SU-DHL-6 (cell line): ENCODE measurements around the gene SRPK2.

Source experiments
- H2AFZ ChIP-seq: fragments of 200-600 bp; sonication (generic); 2 replicates; pipeline ENCODE4 v1.6.1; 2014; ENCODE audit warnings: low read depth, mild to moderate bottlenecking, moderate library complexity, mixed read lengths, antibody characterized with exemption, low read length; ENCODE audit not compliant: severe bottlenecking
- H3F3A ChIP-seq: fragments of 200-600 bp; shearing (Covaris generic); 2 replicates; pipeline ENCODE4 v1.6.0; 2016; ENCODE audit warnings: antibody characterized with exemption, mild to moderate bottlenecking; ENCODE audit not compliant: insufficient read depth
- H3K27ac ChIP-seq: fragments of 200-600 bp; sonication (generic); 2 replicates; pipeline ENCODE4 v1.5.1; 2016; ENCODE audit warnings: low read depth, mild to moderate bottlenecking, low read length, moderate library complexity, mixed read lengths
- H3K27me3 ChIP-seq: fragments of 200-600 bp; sonication (generic), shearing (Covaris generic); 2 replicates; pipeline ENCODE4 v1.6.0; 2014; ENCODE audit warnings: mild to moderate bottlenecking, low read length
- H3K36me3 ChIP-seq: fragments of 200-600 bp; sonication (generic); 2 replicates; pipeline ENCODE4 v1.6.1; 2014; ENCODE audit warnings: mild to moderate bottlenecking, low read length, mixed read lengths
- H3K4me2 ChIP-seq: fragments of 300-600, 200-600 bp; shearing (Covaris generic), sonication (generic); 2 replicates; pipeline ENCODE4 v1.6.0; 2014; ENCODE audit warnings: low read length, low read depth, mild to moderate bottlenecking; ENCODE audit not compliant: poor library complexity, severe bottlenecking
- H3K4me3 ChIP-seq: fragments of 200-600 bp; sonication (generic); 2 replicates; pipeline ENCODE4 v1.5.1; 2014; ENCODE audit warnings: antibody characterized with exemption, low read length, mild to moderate bottlenecking, mixed read lengths; ENCODE audit not compliant: insufficient read depth, poor library complexity, severe bottlenecking
- H3K79me2 ChIP-seq: fragments of 200-600 bp; sonication (generic); 2 replicates; pipeline ENCODE4 v1.6.1; 2014; ENCODE audit warnings: mild to moderate bottlenecking, low read length, moderate library complexity; ENCODE audit not compliant: insufficient read depth
- H3K9ac ChIP-seq: fragments of 200-600 bp; sonication (generic); 2 replicates; pipeline ENCODE4 v1.7.0; 2014; ENCODE audit warnings: mild to moderate bottlenecking, low read length
- H3K9me2 ChIP-seq: fragments of 200-600 bp; sonication (generic); replicated peaks from 2 replicates; pipeline ENCODE4 v1.6.1; 2014; ENCODE audit warnings: low read length; ENCODE audit not compliant: insufficient read depth
- H3K9me3 ChIP-seq: fragments of 200-600 bp; sonication (generic); 2 replicates; pipeline ENCODE4 v1.6.1; 2014; ENCODE audit warnings: low read length, mixed read lengths; ENCODE audit not compliant: insufficient read depth
- H4K20me1 ChIP-seq: fragments of 200-600 bp; sonication (generic); 2 replicates; pipeline ENCODE4 v1.6.1; 2014; ENCODE audit warnings: low read depth, mild to moderate bottlenecking, antibody characterized with exemption, low read length, moderate library complexity, mixed read lengths
- EZH2phosphoT487 ChIP-seq: fragments of 200-600 bp; sonication (generic), shearing (Covaris generic); conservative IDR thresholded peaks from 2 replicates; pipeline ENCODE4 v1.6.1; 2018; ENCODE audit warnings: mild to moderate bottlenecking, antibody characterized with exemption, low read length, moderate library complexity, mixed read lengths
- TF ChIP-seq, protein P1 (sequence below): fragments of 200-600 bp; sonication (generic); IDR thresholded peaks from one replicate; pipeline ENCODE4 v1.5.1; 2017; ENCODE audit warnings: antibody characterized with exemption, mild to moderate bottlenecking, low read length, moderate library complexity; ENCODE audit not compliant: insufficient read depth, poor library complexity, severe bottlenecking

The SRPK2 gene

DNA sequence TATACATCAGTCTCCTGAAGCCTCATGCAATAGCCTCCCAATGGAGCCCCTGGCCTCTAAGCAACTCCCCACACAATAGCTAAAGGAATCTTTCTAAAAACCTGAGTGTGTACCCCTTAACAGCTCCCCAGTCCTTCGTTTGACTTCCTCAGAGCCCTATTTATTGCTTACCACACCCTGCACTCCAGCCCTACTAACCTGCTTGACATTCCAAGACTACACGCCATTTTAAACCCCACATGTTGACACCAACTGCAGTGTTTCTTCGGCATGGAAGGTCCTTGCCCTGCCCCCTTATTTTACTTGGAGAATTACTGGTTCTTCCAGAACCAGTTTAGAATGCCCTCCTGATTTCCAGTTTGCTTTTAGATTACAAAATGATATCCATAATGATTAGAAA, 10.8 kb downstream of the SRPK2 start:
- H3K79me2 ChIP-seq, result peaks cover 25% of the 10 kb centered on the region; the same call in 1 of the 2 replicates
- no peak overlapping the region for H3K4me2 ChIP-seq
- no peak for TF ChIP-seq EZH2phosphoT487
- TF ChIP-seq, protein P1, sequence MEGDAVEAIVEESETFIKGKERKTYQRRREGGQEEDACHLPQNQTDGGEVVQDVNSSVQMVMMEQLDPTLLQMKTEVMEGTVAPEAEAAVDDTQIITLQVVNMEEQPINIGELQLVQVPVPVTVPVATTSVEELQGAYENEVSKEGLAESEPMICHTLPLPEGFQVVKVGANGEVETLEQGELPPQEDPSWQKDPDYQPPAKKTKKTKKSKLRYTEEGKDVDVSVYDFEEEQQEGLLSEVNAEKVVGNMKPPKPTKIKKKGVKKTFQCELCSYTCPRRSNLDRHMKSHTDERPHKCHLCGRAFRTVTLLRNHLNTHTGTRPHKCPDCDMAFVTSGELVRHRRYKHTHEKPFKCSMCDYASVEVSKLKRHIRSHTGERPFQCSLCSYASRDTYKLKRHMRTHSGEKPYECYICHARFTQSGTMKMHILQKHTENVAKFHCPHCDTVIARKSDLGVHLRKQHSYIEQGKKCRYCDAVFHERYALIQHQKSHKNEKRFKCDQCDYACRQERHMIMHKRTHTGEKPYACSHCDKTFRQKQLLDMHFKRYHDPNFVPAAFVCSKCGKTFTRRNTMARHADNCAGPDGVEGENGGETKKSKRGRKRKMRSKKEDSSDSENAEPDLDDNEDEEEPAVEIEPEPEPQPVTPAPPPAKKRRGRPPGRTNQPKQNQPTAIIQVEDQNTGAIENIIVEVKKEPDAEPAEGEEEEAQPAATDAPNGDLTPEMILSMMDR, result no peak
- H3K27me3 ChIP-seq, result no peaks in the 10 kb centered on the region
- no peak overlapping the region for H2AFZ ChIP-seq
- no peak overlapping the region for H3K9ac ChIP-seq
- peaks cover 3% of the 10 kb centered on the region; the same call in 1 of the 2 replicates for H4K20me1 ChIP-seq
- H3K9me3 ChIP-seq, result no peaks in the 10 kb centered on the region
- H3K4me3 ChIP-seq, result no peak overlapping the region
- no peaks in the 10 kb centered on the region for H3K9me2 ChIP-seq
- H3K36me3 ChIP-seq, result no peaks in the 10 kb centered on the region
- no peak overlapping the region for H3K27ac ChIP-seq
- H3F3A ChIP-seq, result no peaks in the 10 kb centered on the region

DNA sequence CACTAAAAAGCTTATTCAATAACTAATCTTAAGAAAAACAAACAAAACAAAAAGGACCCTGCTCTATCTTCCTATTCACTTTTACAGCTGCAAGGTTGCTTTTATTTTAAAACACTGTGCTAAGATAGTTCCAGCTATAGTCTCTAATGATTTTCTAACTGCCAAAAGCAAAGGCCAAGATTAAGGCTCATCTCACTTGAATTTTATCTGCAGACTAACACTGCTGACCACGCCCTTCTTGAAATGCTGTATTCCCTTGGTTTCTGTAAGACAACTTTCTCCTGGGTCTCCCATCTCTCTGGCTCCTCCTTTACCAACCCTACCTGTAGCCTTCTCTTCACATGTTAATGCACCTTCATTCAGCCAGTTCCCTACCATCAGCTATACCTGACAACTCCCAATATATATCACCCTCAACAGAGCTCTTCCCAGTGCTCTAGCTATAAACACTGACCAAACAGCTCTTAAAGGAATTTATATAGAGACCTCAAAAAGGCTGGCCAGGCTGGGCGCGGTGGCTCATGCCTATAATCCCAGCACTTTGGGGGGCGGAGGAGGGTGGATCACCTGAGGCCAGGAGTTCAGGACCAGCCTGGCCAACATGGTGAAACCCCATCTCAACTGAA, 11.7 kb downstream of the SRPK2 start:
- no peaks in the 10 kb centered on the region for H3K36me3 ChIP-seq
- H2AFZ ChIP-seq, result no peak overlapping the region
- H3K27ac ChIP-seq, result no peak overlapping the region
- H4K20me1 ChIP-seq, result peaks cover 8% of the 10 kb centered on the region; the same call in 1 of the 2 replicates
- H3F3A ChIP-seq, result no peaks in the 10 kb centered on the region
- H3K9me2 ChIP-seq, result no peaks in the 10 kb centered on the region
- no peaks in the 10 kb centered on the region for H3K9me3 ChIP-seq
- H3K9ac ChIP-seq, result no peak overlapping the region
- TF ChIP-seq, protein P1, result no peak
- TF ChIP-seq EZH2phosphoT487, result no peak
- no peak overlapping the region for H3K4me2 ChIP-seq
- H3K4me3 ChIP-seq, result no peak overlapping the region
- H3K27me3 ChIP-seq, result no peaks in the 10 kb centered on the region
- peaks cover 27% of the 10 kb centered on the region; the same call in 1 of the 2 replicates for H3K79me2 ChIP-seq

DNA sequence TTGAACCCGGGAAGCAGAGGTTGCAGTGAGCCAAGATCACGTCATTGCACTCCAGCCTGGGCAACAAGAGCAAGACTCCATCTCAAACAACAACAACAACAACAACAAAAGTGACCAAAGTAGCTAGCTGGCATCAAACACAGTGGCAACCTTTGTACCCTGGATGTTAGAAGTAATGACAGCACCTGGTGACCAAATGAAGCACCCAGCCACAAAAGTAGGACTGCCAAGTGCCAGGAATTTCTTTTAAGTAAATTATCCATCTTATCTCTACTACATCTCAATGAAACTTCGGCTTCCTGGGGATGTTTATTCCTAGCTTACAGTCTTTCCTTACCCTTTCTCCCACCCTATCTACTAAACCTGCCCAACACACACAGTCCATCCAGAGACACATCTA, 18.8 kb downstream of the SRPK2 start:
- H2AFZ ChIP-seq, result no peak overlapping the region
- H3K36me3 ChIP-seq, result no peaks in the 10 kb centered on the region
- peaks cover 13% of the 10 kb centered on the region; the same call in 1 of the 2 replicates for H4K20me1 ChIP-seq
- no peaks in the 10 kb centered on the region for H3K9me2 ChIP-seq
- no peak overlapping the region for H3K4me3 ChIP-seq
- no peaks in the 10 kb centered on the region for H3K27me3 ChIP-seq
- no peak overlapping the region for H3K4me2 ChIP-seq
- peaks cover 24% of the 10 kb centered on the region; the same call in 1 of the 2 replicates for H3K79me2 ChIP-seq
- no peaks in the 10 kb centered on the region for H3F3A ChIP-seq
- TF ChIP-seq EZH2phosphoT487, result no peak
- TF ChIP-seq, protein P1, result no peak
- no peak overlapping the region for H3K9ac ChIP-seq
- H3K9me3 ChIP-seq, result no peaks in the 10 kb centered on the region
- no peak overlapping the region for H3K27ac ChIP-seq
